Fibroblast of lung (primary cell): ENCODE data around the gene DUSP9. TPM values are rescaled to one million over a fixed set of nuclear protein-coding genes. Genes with fewer than 3 reads are reported as not detected.
"Not testable (repeated sequence)": the region's sequence is repeated elsewhere in the genome, so short reads cannot be mapped to it uniquely, and the experiment has no call there.

Experiments
- DNase-seq, 2 donors: peaks; one replicate each; pipeline versions ENCODE4 v3.0.0 to v3.0.0-alpha.2; 2010; ENCODE audit warnings: low read depth in 2 of 2
- H2AFZ ChIP-seq: 2 replicates; pipeline ENCODE4 v1.5.1; 2012; ENCODE audit warnings: low read length, control low read depth, inconsistent platforms
- H3K27ac ChIP-seq: 2 replicates; pipeline ENCODE4 v1.5.1; 2011; ENCODE audit warnings: low read length, control low read depth; ENCODE audit not compliant: insufficient read depth
- H3K27me3 ChIP-seq: 2 replicates; pipeline ENCODE4 v1.5.1; 2011; ENCODE audit warnings: mild to moderate bottlenecking, low read length; ENCODE audit not compliant: control insufficient read depth, insufficient read depth
- H3K36me3 ChIP-seq: 2 replicates; pipeline ENCODE4 v1.5.1; 2011; ENCODE audit warnings: low read length; ENCODE audit not compliant: control insufficient read depth, insufficient read depth
- H3K4me1 ChIP-seq: 2 replicates; pipeline ENCODE4 v1.5.1; 2011; ENCODE audit warnings: low read length; ENCODE audit not compliant: control insufficient read depth, insufficient read depth; ENCODE audit errors: extremely low read depth
- H3K4me2 ChIP-seq: 2 replicates; pipeline ENCODE4 v1.5.1; 2011; ENCODE audit warnings: low read length, control low read depth; ENCODE audit not compliant: insufficient read depth; ENCODE audit errors: extremely low read depth
- H3K4me3 ChIP-seq, 4 experiments: fragments of 200-600 bp in 1 of 4; sonication (generic) in 1 of 4; replicated peaks in 1 of 4; 2 replicates each; pipeline ENCODE4 v1.5.1; 2011 to 2016; ENCODE audit warnings: low read length in 4 of 4, low read depth in 3 of 4, mild to moderate bottlenecking in 3 of 4, control low read depth in 2 of 4, inconsistent platforms in 1 of 4, mixed read lengths in 1 of 4; ENCODE audit not compliant: insufficient read depth in 1 of 4; ENCODE audit errors: control extremely low read depth in 1 of 4
- H3K79me2 ChIP-seq: 2 replicates; pipeline ENCODE4 v1.5.1; 2012; ENCODE audit warnings: mild to moderate bottlenecking, low read length, inconsistent platforms; ENCODE audit not compliant: control insufficient read depth, insufficient read depth
- H3K9ac ChIP-seq: 2 replicates; pipeline ENCODE4 v1.5.1; 2011; ENCODE audit warnings: mild to moderate bottlenecking, low read length, control low read depth; ENCODE audit not compliant: insufficient read depth
- H3K9me3 ChIP-seq: 2 replicates; pipeline ENCODE4 v1.5.1; 2012; ENCODE audit warnings: low read depth, low read length; ENCODE audit not compliant: control insufficient read depth, insufficient read depth
- H4K20me1 ChIP-seq: 2 replicates; pipeline ENCODE4 v1.5.1; 2011; ENCODE audit warnings: low read length; ENCODE audit not compliant: control insufficient read depth, insufficient read depth; ENCODE audit errors: extremely low read depth
- EZH2 ChIP-seq: IDR thresholded peaks from 2 replicates; pipeline ENCODE4 v1.5.1; 2012; ENCODE audit warnings: low read length, control low read depth, mild to moderate bottlenecking; ENCODE audit errors: missing control alignments
- polyA plus RNA-seq, 2 donors: library from polyadenylated mRNA; depleted of rRNA in 1 of 2; stranded (reverse) in 1 of 2; unstranded in 1 of 2; fragments of >200 nt; gene quantifications; 2 replicates each; pipeline ENCODE4 v1.2.1, GENCODE V29; 2011 to 2012; ENCODE audit warnings: missing spikeins in 1 of 2
- total RNA-seq: library from RNA; depleted of rRNA; stranded (reverse); fragments of >200 nt; gene quantifications from 2 replicates; pipeline ENCODE4 v1.2.1, GENCODE V29; 2014
- TF ChIP-seq, protein P1 (sequence below), 2 donors: IDR thresholded peaks in 1 of 2; conservative IDR thresholded peaks in 1 of 2; 1 replicate in 1 of 2; 2 replicates in 1 of 2; pipeline ENCODE4 v1.5.1; 2011 to 2012; ENCODE audit warnings: low read length in 2 of 2, control low read depth in 1 of 2, inconsistent platforms in 1 of 2, low read depth in 1 of 2, mild to moderate bottlenecking in 1 of 2

The DUSP9 gene
- total and polyA plus RNA-seq, 2 donors (not counting 1 experiment from before 2014, with no cell fraction given), result not detected

DNA sequence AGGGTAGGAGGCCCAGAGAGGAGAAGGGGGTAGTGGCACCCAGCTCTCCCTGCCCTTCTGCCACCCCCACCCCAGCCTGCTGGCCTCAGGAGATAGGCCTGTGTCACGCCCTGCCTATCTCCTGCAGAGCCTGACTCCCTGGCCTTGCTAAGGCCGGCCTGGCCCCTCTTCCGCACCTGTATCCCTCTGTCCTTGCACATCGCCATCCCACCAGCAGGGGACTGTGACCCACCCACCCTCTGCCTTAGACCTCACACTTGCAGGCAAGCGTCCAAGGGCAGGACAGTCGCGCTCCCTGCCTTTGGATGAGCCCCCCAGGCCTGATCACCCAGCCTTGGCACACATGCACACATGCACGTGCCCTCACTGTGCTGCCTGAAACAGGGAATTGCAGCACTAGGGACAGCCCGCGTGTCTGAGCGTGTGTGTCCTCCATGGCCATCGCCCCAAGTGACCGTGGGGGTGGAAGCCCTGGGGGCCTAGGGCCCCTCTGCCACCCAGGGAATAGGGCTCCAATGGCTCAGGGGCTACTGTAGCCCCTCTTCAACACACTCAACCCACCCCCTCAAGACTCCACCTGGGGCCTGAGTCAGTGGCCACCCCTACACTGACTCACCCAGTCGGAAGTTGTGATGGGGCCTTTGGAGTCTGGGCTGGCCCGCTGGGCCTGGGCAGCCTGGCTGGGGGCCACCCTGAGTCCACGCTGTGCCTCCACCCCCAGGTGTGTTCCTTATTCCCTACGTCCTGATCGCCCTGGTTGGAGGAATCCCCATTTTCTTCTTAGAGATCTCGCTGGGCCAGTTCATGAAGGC, 42.9 kb downstream of the DUSP9 start:
- no peaks in the 10 kb centered on the region for H3K9me3 ChIP-seq
- no peak overlapping the region for H2AFZ ChIP-seq
- H3K79me2 ChIP-seq, result no peaks in the 10 kb centered on the region
- TF ChIP-seq EZH2, result no peak
- TF ChIP-seq, protein P1, sequence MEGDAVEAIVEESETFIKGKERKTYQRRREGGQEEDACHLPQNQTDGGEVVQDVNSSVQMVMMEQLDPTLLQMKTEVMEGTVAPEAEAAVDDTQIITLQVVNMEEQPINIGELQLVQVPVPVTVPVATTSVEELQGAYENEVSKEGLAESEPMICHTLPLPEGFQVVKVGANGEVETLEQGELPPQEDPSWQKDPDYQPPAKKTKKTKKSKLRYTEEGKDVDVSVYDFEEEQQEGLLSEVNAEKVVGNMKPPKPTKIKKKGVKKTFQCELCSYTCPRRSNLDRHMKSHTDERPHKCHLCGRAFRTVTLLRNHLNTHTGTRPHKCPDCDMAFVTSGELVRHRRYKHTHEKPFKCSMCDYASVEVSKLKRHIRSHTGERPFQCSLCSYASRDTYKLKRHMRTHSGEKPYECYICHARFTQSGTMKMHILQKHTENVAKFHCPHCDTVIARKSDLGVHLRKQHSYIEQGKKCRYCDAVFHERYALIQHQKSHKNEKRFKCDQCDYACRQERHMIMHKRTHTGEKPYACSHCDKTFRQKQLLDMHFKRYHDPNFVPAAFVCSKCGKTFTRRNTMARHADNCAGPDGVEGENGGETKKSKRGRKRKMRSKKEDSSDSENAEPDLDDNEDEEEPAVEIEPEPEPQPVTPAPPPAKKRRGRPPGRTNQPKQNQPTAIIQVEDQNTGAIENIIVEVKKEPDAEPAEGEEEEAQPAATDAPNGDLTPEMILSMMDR (conservative IDR thresholded peaks at IDR 0.05 in 1 of 2, IDR thresholded peaks at IDR 0.05 in 1 of 2; ENCODE audit: low read depth in 1 of 2, low read length in 2 of 2), result no peak
- no peak overlapping the region for H3K4me2 ChIP-seq
- H4K20me1 ChIP-seq, result no peaks in the 10 kb centered on the region
- H3K4me1 ChIP-seq, result no peaks in the 10 kb centered on the region
- peak overlapping the region in 2 of 4 experiments; percentile 37 to 48 for H3K4me3 ChIP-seq
- H3K27me3 ChIP-seq, result no peaks in the 10 kb centered on the region
- no peaks in the 10 kb centered on the region for H3K36me3 ChIP-seq
- H3K27ac ChIP-seq, result no peak overlapping the region
- peak in 1 of 2 donors; percentile 34 for DNase-seq
- H3K9ac ChIP-seq, result no peak overlapping the region

DNA sequence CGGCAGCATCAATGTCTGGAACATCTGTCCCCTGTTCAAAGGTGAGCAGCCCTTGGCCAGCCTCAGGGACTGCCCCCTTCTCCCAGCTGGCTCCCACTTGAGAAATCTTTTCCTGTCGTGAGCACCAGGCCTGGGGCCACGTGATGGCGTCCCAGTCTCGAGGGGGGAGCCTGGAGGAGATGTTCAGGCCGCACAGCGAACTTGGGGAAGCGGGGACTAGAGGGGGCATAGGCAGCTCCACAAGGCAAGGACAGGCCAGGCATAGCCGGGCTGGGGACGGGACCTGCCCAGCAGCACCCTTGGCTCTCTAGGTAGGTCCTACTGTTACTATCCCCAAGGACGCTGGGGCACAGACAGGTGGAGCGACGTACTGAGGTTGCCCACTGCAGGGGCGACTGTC, 43.5 kb downstream of the DUSP9 start:
- no peaks in the 10 kb centered on the region for H4K20me1 ChIP-seq
- no peak for DNase-seq
- no peaks in the 10 kb centered on the region for H3K27me3 ChIP-seq
- H2AFZ ChIP-seq, result no peak overlapping the region
- H3K9me3 ChIP-seq, result no peaks in the 10 kb centered on the region
- no peak for TF ChIP-seq EZH2
- TF ChIP-seq, protein P1 (conservative IDR thresholded peaks at IDR 0.05 in 1 of 2, IDR thresholded peaks at IDR 0.05 in 1 of 2; ENCODE audit: low read depth in 1 of 2, low read length in 2 of 2), result no peak
- H3K27ac ChIP-seq, result no peak overlapping the region
- H3K4me3 ChIP-seq, result no peak overlapping the region
- no peaks in the 10 kb centered on the region for H3K36me3 ChIP-seq
- H3K4me2 ChIP-seq, result no peak overlapping the region
- no peaks in the 10 kb centered on the region for H3K4me1 ChIP-seq
- no peaks in the 10 kb centered on the region for H3K79me2 ChIP-seq
- no peak overlapping the region for H3K9ac ChIP-seq

DNA sequence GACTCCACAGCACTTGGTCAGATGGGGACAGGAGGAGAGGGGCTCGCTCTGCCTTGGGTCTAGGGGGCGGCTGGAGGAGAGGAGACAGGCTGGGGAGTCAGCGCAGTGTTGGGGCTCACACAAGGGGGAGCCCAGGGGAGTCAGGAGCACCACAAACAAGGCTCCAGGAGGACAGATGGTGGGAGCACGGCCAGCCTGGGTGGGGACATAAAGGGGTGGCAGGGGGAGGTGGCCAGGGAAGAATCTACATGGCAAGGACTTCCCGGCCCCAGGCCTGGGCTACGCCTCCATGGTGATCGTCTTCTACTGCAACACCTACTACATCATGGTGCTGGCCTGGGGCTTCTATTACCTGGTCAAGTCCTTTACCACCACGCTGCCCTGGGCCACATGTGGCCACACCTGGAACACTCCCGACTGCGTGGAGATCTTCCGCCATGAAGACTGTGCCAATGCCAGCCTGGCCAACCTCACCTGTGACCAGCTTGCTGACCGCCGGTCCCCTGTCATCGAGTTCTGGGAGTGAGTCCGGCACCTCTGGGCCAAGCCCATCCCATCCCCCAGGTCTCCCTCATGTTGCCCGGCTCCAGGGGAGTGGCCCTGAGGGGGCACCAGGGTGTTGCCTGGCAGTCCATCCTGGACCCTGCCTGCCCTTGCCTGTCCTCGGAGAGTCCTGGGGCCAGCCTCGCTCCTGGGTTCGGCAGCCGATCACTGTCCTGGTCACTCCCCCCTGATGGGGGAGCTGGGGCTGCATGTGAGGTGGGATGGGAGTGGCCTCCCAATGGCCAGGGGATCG, 44.2 kb downstream of the DUSP9 start:
- not testable (repeated sequence) for H4K20me1 ChIP-seq, H3K36me3 ChIP-seq, H3K27me3 ChIP-seq, H3K79me2 ChIP-seq, H2AFZ ChIP-seq, H3K27ac ChIP-seq, H3K9ac ChIP-seq, H3K4me3 ChIP-seq, H3K9me3 ChIP-seq, H3K4me2 ChIP-seq, DNase-seq, H3K4me1 ChIP-seq
